HG03196 (cell line): ENCODE data around the gene PACRG.

Experiments
- ATAC-seq: cut with Tn5 transposase; IDR thresholded peaks from one replicate; pipeline ENCODE4 v1.9.1; 2021; ENCODE audit not compliant: unreplicated experiment

Gene PACRG

GRCh38 chr6:162998777-162999176, 271.0 kb downstream of the PACRG start:
- ATAC-seq = no peak

GRCh38 chr6:162999575-163000285, 272.0 kb downstream of the PACRG start:
- no peak for ATAC-seq

DNA sequence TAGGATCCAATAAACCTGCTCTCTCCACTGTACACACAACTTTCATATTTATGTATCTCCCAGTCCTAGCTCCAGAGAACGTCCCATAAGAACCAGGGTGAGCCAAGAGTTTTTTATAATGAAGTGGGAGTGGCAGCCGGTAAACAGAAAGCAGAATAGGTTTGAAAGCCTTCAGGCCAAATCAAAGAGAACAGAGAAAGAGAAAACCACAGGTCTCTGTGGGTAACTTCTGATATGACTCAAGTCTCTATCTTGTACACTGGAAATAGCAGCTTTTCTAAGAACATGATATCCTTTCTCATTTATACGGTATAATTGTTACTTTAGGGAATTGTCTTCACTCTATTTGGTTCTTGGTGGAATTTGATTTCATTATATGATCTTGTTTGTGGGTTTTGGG, 273.6 kb downstream of the PACRG start:
- ATAC-seq = peak; percentile 98

DNA sequence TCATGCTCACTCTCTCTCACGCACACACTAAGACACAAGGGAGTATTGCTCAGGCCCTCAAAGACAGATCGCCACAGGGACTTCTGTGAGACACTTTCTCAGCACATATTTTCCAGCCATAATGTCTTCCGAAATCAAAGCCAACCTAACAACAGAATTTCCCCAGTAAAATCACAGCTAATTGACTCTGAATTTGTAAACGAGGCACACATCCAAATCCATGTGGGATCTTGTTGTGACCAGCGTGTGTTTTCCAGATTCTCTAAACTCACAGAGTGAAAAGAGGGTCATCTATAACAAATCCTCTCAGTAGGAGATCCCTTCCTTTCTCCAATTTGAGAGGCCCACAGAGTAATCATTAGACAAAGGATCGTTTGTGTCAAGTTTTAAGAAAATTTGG, 280.4 kb downstream of the PACRG start:
- no peak for ATAC-seq

DNA sequence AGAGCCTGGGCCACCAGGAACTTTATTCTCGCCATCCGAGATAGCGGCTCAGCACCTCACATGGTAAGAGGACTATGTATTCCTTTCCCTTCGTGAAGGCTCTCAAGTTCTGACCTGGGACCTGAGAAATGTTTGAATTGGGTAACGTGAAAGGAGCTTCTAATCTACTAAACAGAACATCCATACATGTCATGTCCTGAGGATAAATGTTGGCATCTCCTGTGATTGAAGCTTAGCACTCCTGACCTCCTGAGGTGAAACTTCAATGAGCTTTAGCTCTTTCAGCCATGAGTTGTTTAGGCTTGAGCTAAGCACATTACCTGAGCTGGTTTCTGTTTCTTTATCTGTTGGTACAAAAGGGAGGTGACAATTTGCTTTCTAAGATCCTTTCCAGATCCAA, 280.9 kb downstream of the PACRG start:
- ATAC-seq = no peak

DNA sequence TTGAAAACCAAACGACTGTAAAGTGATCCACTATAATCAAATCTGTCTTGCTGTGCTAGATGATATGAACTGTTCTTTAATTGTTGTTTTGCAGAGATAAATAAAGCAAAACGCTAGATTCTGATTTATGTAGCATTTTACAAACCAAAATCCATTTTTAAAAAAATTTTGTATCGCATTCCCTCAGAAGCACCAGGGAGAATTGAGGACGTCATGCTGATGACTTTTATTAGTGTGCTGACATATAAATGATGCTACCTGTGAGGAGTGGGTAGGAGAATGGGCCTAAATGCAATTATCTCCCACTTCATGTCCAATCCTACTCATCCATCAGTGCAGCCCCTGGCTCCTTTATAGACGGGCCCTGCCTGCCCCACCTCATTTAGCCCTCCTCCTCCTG, 282.4 kb downstream of the PACRG start:
- no peak for ATAC-seq

DNA sequence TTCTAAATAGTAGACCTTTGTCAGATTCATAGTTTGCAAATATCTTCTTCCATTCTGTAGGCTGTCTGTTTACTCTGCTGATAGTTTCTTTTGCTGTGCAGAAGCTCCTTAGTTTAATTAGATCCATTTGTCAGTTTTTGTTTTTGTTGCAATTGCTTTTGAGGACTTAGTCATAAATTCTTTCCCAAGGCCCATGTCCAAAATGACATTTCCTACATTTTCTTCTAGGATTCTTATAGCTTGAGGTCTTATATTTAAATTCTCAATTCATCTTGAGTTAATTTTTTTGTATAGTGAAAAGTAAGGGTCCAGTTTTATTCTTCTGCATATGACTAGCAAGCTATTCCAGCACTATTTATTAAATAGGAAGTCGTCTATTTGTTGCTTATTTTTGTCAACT, 287.0 kb downstream of the PACRG start:
- no peak for ATAC-seq

DNA sequence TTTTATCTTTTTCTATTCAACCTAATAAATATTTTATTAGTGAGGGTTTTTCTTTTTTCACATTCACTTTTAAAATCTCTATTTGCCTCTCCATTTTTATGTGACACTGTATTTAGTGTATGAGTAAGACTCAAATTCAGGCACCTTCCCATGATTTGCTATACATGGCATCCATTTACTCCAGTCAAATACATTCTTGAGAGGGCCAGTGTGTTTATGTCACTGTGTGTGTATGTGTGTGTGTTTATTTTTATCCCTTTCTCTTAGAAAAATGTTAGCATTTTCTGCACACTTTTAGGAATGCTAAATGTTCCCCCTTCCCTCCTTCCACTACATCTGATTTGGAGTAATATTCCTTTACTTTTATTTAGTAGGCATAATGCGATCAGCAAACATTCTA, 290.0 kb downstream of the PACRG start:
- no peak for ATAC-seq

DNA sequence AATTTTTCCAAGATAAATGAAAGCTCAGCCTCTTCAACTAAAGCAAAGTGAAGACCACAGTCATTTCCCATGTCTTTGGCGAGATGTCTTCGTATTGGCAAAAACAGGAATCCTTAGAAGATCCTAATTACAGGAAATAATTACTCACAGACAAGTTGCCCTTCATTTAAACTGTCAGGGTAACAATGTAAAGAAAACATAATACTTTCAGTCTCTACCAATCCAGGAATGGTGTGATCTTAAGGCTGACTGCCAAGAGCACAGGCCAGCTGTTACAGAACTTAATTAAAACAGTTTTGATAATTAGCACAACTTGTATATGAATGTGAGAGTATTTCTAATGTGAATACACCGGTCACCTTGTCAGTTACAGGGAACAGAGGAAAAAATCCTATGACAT, 292.2 kb downstream of the PACRG start:
- no peak for ATAC-seq

DNA sequence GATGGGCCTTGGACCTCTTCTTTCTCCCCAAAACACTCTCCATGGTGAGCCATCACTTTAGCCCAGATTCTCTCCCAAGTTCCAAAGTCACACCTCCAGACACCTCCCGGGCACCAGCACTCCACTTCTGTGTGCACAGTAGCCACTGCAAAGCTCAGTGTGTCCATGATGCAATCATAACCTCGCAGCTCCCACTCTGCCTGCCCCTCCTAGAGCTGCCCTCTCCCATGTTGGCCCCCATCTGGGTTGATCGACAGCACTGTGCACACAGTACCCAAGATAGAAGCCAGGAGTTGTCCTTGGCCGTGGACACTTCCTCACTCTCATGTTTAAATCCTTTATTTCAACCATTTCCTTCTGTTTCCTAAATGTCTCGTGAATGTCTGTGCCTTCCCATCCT, 293.3 kb downstream of the PACRG start:
- no peak for ATAC-seq

DNA sequence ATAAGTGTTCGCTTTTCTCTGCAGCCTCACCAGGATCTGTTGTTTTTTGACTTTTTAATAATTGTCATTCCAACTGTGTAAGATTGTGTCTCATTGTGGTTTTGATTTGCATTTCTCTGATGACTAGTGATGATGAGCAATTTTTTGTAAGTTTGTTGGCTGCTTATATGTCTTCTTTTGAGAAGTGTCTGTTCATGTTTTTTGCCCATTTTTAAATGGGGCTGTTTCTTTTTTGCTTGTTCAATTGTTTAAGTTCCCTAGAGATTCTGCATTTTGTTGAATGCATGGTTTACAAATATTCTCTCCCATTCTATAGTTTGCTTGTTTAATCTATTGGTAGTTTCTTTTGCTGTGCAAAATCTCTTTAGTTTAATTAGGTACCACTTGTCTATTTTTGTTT, 295.9 kb downstream of the PACRG start:
- no peak for ATAC-seq

DNA sequence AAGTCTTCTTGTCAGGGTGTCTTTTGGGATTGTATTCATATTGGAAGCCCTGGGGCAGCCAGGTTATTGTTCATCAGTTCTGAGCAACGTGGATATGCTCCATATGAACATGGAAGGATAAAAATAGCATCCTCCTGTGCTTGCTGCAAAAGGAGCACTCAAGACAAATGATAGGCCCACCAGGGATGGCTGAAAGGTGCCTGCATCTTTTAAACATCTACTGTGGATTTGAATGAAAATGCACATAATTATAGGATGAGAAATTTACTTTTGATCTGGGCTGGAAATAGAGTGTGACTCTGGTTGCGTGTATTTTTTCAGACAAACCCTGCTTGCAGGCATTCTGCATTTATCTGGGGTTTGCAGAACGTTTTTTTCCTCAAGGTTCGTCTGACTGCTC, 299.1 kb downstream of the PACRG start:
- no peak for ATAC-seq

- ATAC-seq = no peak
Observed at GRCh38 chr6:163030980-163031379, 303.2 kb downstream of the PACRG start.

- ATAC-seq = no peak
Observed at GRCh38 chr6:163031931-163032330, 304.2 kb downstream of the PACRG start.

- no peak for ATAC-seq
Observed at GRCh38 chr6:163036160-163036645, 308.4 kb downstream of the PACRG start.

GRCh38 chr6:163038317-163038716, 310.5 kb downstream of the PACRG start:
- no peak for ATAC-seq

- ATAC-seq = no peak
Observed at GRCh38 chr6:163048345-163048744, 320.6 kb downstream of the PACRG start.

DNA sequence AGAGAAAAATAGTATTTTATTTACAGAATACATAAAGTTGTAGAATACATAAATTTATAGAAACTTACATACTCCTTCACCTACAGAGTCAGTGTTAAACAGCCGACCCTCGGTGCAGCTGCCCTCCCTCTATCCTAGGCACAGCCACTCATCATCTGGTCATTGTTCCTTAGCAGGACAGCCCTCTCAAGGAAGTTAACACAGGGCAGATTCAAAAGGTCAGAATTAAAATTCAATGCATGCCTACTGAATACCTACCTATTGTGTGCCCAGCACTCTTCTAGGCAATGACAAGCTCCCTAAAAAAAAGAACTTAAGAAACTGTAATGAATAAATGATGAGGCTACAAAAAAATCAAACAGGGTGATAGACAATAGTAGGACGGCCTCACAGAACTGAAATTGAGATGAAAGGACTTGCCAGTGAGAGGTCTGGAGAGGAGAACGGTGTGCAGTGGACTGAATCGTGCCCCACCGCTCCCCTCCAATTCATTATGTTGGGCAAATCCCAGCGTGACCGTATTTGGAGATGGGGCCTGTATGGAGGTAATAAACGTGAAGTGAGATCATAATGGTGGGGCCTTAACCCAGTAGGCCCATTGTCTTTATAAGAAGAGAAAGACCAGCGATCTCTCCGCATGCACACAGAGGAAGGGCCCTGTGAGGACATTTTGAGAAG, 326.0 kb downstream of the PACRG start:
- no peak for ATAC-seq

- no peak for ATAC-seq
Observed at GRCh38 chr6:163054641-163055040, 326.9 kb downstream of the PACRG start.

- ATAC-seq = no peak
Observed at GRCh38 chr6:163057260-163057659, 329.5 kb downstream of the PACRG start.

- ATAC-seq = no peak
Observed at GRCh38 chr6:163062790-163063189, 335.0 kb downstream of the PACRG start.

DNA sequence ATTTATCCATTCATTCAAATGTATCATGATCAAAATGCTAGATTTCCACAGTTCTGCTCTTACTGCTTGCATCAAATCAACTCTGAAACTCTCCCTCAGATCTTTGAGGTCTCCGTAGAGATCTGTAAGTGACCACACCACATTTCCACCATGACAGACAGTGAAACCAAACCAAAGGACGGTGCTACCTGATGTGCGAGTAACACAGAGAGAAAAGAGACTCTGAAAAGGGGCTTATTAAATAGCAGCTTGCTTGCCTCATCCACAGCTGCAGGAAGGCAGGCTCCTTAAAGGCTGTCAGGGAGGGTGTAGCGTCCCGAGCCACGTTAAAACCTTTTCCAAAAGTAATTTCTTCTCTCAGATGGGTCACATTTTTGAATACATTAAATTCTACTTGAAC, 335.8 kb downstream of the PACRG start:
- ATAC-seq = no peak

GRCh38 chr6:163064397-163064796, 336.6 kb downstream of the PACRG start:
- ATAC-seq = no peak
